Stomach (tissue), 4 donors: Measurements from ENCODE around the gene ITIH6.

Source experiments
- CTCF ChIP-seq, 7 experiments: fragments of 450-650 bp in 4 of 7; fragments of 200-600 bp in 3 of 7; sonication (generic) in 3 of 7; IDR thresholded peaks; one replicate each; pipeline ENCODE4 v1.5.1; 2016 to 2019; ENCODE audit warnings: antibody characterized with exemption in 7 of 7, control low read depth in 2 of 7, mild to moderate bottlenecking in 1 of 7
- POLR2A ChIP-seq, 4 donors: fragments of 450-650 bp; IDR thresholded peaks; one replicate each; pipeline ENCODE4 v1.6.1; 2016; ENCODE audit warnings: antibody characterized with exemption in 4 of 4, control low read depth in 2 of 4, mild to moderate bottlenecking in 1 of 4, moderate library complexity in 1 of 4

GRCh38 chrX:54786967-54787366 is 11.1 kb downstream of the ITIH6 start:
- TF ChIP-seq CTCF (IDR thresholded peaks at IDR 0.05) = peak in 1 of 7 experiments; percentile 23
- TF ChIP-seq POLR2A (IDR thresholded peaks at IDR 0.05) = no peak
